ENCODE results near the gene BBS1.
"Not testable (repeated sequence)": the region's sequence is repeated elsewhere in the genome, so short reads cannot be mapped to it uniquely, and the experiment has no call there.

BBS1 gene

DNA sequence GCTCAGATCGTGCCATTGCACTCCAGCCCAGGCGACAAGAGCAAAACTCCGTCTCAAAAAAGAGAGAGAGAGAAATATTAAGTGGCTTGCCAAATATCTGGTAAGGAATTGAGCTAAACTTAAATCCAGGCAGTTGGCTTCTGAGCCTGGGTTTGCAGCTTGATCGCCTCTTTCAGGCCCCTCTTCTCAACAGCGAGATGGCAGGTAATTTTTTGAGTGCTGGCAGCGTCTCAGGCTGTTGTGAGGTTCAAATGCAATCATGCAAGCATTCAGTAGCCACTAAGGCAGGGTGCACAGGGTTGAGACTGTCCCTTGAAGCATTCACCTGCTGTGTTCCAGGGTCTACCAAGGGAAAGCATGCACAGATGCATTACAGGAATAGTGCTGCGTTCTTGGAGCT is 58.6 kb downstream of the BBS1 start:
- DNase-seq (ENCODE audit: low read depth in 2 of 2, low spot score in 1 of 2), result no peak

DNA sequence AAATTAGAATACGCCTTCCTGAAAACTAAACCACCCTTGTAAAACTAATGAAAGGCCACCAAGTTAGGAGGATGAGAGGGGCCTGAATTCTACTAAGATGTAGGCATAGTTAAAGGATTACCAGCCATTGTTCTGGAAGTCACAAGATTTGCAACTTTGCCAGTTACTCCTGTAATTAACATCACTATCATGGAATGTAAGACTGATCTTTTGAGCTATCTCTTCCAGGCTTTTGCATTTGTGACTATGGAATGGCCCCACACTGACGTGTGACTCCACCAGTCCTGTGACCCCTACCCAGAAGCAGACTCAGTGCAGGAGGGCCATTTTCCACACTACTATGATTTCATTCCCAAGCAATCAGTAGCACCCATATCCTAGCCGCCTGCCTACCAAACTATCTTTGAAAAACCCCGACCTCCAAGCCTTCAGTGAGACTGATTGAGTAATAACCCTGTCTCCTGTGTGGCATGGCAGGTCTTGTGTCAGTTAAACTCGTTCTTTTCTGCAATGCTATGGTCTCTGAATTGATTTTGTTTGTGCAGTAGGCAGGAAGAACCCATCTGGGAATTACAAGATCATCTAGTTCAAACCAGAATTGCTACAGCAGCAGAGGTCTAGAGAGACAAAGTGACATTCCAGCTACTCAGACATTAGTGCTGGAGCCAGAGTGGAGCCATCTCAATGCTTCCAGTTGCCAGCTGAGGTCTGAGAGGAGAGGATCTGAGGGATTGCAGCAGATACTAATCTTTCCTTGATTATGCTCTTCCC is 59.8 kb downstream of the BBS1 start:
- DNase-seq (ENCODE audit: low read depth in 2 of 2, low spot score in 1 of 2), result no peak

DNA sequence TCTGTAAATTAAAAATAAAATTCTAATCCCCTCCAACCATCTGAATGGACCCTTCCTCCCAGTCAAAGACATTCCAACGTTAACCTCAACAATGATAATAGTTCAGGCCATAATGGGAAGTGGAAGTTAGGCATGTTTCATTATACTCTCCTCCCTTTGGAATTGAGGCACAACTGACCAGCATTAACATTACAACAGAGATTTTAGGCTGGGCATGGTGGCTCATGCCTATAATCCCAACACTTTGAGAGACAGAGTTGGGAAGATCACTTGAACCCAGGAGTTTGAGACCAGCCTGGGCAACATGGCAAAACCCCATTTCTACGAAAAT is 60.4 kb downstream of the BBS1 start:
- no peak for DNase-seq (ENCODE audit: low read depth in 2 of 2, low spot score in 1 of 2)

DNA sequence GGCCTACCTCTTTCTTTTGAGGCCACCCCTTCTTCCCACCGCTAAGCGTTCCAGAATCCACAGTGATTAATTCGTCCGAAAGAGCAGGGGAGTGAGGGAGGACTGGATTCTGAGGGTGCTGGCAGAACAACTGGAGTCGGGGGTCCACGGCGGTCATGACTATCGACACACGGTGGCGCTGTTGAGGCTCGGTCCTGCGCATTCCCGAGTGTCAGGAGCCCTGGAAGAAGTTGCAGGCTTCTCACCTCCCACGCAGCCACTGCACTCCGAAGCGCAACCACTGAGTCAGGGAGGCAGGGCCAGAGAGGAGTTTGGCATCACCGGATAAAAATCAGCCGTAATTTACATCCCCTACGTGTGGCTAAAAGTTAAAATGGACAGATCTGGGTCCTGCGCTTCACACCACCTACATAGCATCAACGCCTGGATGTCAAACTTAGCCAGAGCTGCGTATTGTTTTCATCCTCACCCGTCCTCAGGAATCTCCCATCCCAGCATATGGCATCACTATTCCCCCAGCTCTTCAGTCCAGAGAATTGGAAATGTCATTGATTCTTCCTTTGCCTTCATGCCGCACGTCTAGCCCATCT is 68.7 kb downstream of the BBS1 start:
- DNase-seq (ENCODE audit: low read depth in 2 of 2, low spot score in 1 of 2), result peak; percentile 49 to 67

DNA sequence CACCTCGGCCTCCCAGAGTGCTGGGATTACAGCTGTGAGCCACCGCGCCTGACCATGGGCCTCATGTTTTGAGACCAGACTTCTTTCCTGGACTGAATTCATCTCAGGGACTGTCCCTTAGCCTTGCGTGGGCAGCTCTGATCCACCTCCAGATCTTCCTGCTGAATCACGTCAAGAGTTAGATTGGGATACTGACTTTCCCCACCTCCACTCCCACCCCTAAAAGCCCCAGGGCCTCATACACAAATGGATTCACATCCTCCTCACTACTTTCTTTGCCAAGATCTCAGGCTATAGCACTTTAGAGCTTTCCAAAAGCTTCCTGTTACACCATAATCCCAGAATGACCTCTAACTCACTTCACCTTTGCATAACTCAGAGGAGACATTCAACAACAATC is 70.4 kb downstream of the BBS1 start:
- DNase-seq (ENCODE audit: low read depth in 2 of 2, low spot score in 1 of 2), result no peak

DNA sequence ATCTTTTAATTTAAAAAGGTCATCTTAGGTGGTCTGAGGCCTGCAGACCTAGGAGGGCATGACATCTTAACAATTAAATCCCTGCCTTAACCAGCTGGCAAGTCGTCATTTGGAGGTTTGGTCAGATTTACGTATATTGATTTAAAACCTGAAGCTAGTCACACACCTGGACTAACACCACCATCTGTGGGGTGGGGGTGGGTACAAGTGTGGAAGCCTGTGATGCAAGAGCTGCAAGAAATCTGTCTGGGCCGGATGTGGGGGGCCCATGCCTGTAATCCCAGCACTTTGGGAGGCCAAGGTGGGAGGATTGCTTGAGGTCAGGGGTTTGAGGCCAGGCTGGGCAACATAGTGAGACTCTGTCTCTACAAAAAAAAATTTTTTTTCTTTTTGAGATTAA is 70.8 kb downstream of the BBS1 start:
- no peak for DNase-seq (ENCODE audit: low read depth in 2 of 2, low spot score in 1 of 2)

DNA sequence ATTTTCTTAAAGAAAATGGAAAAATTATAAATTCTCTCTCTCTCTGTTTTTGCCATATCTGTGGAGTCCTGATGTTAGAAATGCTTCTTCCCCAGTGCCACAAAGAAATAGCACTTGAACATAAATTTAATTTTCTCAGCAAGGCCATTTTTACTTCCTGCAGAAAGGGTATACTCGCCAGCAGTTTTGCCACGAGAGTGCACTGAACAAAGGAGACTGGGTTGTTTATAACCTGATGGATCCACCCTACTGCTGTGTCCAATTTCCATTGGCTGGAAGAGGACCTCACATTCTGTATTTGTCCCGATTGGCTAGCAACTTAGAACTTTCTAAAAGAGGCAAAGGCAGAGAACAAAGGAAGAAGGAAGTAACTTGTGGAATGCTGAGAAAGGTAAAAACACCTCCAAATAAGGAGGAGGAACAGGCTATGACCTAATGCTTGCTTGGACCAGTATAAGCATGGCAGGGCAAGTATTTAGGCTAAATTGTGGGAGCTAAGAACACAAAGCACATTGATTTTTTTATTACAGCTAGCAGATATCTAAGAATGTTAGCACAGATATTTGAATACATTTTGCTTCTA is 72.2 kb downstream of the BBS1 start:
- not testable (repeated sequence) for DNase-seq (ENCODE audit: low read depth in 2 of 2, low spot score in 1 of 2)
